K562 (cell line): ENCODE results near the gene POPDC3. TPM values are rescaled to one million over a fixed set of nuclear protein-coding genes. Genes with fewer than 3 reads are reported as not detected.

ENCODE experiments used
- ATAC-seq: fragments of 200-7000 bp; cut with Tn5 transposase; 3 replicates; pipeline ENCODE4 v1.9.1; 2020; ENCODE audit warnings: moderate library complexity
- BruUV-seq: library from RNA; stranded (reverse); fragments of 400-500 nt; replicated peaks from 2 replicates; lab custom pipeline; 2021; lab: Mats Ljungman, UMichigan
- CTCF ChIA-PET: fragments of 300-600 bp; formaldehyde crosslinking; extraction: SDS; loops from one replicate; lab custom pipeline; 2021; ENCODE audit warnings: low intra/inter-chr PET ratio; lab: Yijun Ruan, JAX
- POLR2A ChIA-PET: fragments of 300-600, 350-650 bp; sonication (Branson Sonifier 250); formaldehyde crosslinking; extraction: SDS; loops from one replicate; lab custom pipeline; 2021; ENCODE audit warnings: antibody characterized with exemption, inconsistent platforms; lab: Yijun Ruan, JAX
- DNase-seq, 4 experiments: peaks; one replicate each; pipeline versions ENCODE4 v3.0.0 to v3.0.0-alpha.2; 2011 to 2018; ENCODE audit warnings: low spot score in 3 of 4, mixed read lengths in 3 of 4; ENCODE audit errors: extremely low read depth in 1 of 4
- FAIRE-seq: peaks from 2 replicates; lab custom pipeline; 2011; peaks lifted over from hg19 to GRCh38; lab: Jason Lieb, UNC
- H2AFZ ChIP-seq: 2 replicates; pipeline ENCODE4 v1.6.0; 2011; ENCODE audit warnings: low read depth, low read length, control low read depth, inconsistent platforms
- H3K27ac ChIP-seq: fragments of 200-600 bp; 3 replicates; pipeline ENCODE4 v1.8.0; 2011; ENCODE audit warnings: low read depth, mild to moderate bottlenecking, control low read depth, inconsistent platforms, low read length, moderate library complexity, mixed read lengths; ENCODE audit errors: extremely low read depth
- H3K27me3 ChIP-seq, 2 experiments: fragments of 300-600 bp in 1 of 2; 2 replicates in 1 of 2; 3 replicates in 1 of 2; pipeline versions ENCODE4 v1.6.0 to v1.8.0; 2011; ENCODE audit warnings: inconsistent platforms in 2 of 2, low read length in 2 of 2, mild to moderate bottlenecking in 1 of 2, mixed read lengths in 1 of 2, moderate library complexity in 1 of 2; ENCODE audit not compliant: control insufficient read depth in 2 of 2, insufficient read depth in 2 of 2
- H3K36me3 ChIP-seq: fragments of 300-600 bp; 3 replicates; pipeline ENCODE4 v1.8.0; 2011; ENCODE audit warnings: mild to moderate bottlenecking, low read length, inconsistent platforms; ENCODE audit not compliant: control insufficient read depth, insufficient read depth
- H3K4me1 ChIP-seq, 2 experiments: fragments of 200-600 bp in 1 of 2; replicated peaks in 1 of 2; 2 replicates in 1 of 2; 3 replicates in 1 of 2; pipeline versions ENCODE4 v1.5.1 to v1.8.0; 2011; ENCODE audit warnings: inconsistent platforms in 2 of 2, low read length in 2 of 2, mild to moderate bottlenecking in 1 of 2, mixed read lengths in 1 of 2, moderate library complexity in 1 of 2; ENCODE audit not compliant: control insufficient read depth in 2 of 2, insufficient read depth in 2 of 2
- H3K4me2 ChIP-seq: 2 replicates; pipeline ENCODE4 v1.6.1; 2011; ENCODE audit warnings: low read length, control low read depth, inconsistent platforms, mixed read lengths; ENCODE audit not compliant: insufficient read depth
- H3K4me3 ChIP-seq: fragments of 200-600 bp; sonication (generic), shearing (Covaris generic); 2 replicates; pipeline ENCODE4 v1.5.1; 2016; ENCODE audit warnings: control low read depth, inconsistent platforms
- H3K79me2 ChIP-seq: fragments of 200-600 bp; 3 replicates; pipeline ENCODE4 v1.8.0; 2011; ENCODE audit warnings: low read length, inconsistent platforms; ENCODE audit not compliant: control insufficient read depth, insufficient read depth
- H3K9ac ChIP-seq, 2 experiments: 2 replicates each; pipeline versions ENCODE4 v1.6.0 to v1.6.1; 2011; ENCODE audit warnings: low read depth in 2 of 2, low read length in 2 of 2, control low read depth in 1 of 2, inconsistent platforms in 1 of 2, mild to moderate bottlenecking in 1 of 2, mixed read lengths in 1 of 2; ENCODE audit not compliant: insufficient read depth in 1 of 2
- H3K9me1 ChIP-seq: one replicate; pipeline ENCODE4 v1.6.0; 2011; ENCODE audit warnings: inconsistent platforms, mild to moderate bottlenecking, low read length, moderate library complexity; ENCODE audit not compliant: control insufficient read depth, insufficient read depth
- H3K9me3 ChIP-seq: replicated peaks from 2 replicates; pipeline ENCODE4 v1.5.1; 2011; ENCODE audit warnings: low read depth, low read length, inconsistent platforms; ENCODE audit not compliant: control insufficient read depth, insufficient read depth
- H4K20me1 ChIP-seq: replicated peaks from 2 replicates; pipeline ENCODE4 v1.6.1; 2011; ENCODE audit warnings: low read length, inconsistent platforms, mixed read lengths; ENCODE audit not compliant: control insufficient read depth, insufficient read depth
- CCNT2 ChIP-seq: IDR thresholded peaks from 2 replicates; pipeline ENCODE4 v1.6.1; 2011; ENCODE audit warnings: borderline replicate concordance, low read depth, mild to moderate bottlenecking, moderate library complexity, mixed read lengths, low read length; ENCODE audit not compliant: insufficient read length; ENCODE audit errors: extremely low read depth
- ESRRA ChIP-seq: fragments of 450-650 bp; IDR thresholded peaks from 2 replicates; pipeline ENCODE4 v1.6.1; 2014; ENCODE audit warnings: low read depth, mild to moderate bottlenecking, moderate library complexity, borderline replicate concordance
- FOXM1 ChIP-seq, 2 experiments: fragments of 450-650 bp in 1 of 2; sonication (generic) in 1 of 2; formaldehyde crosslinking in 1 of 2; IDR thresholded peaks; 2 replicates each; pipeline versions ENCODE4 v1.6.1 to v1.9.0; 2017 to 2022; ENCODE audit warnings: low read depth in 2 of 2, mild to moderate bottlenecking in 2 of 2, missing genetic modification reagents in 1 of 2, moderate library complexity in 1 of 2
- GATA2 ChIP-seq: sonication (generic); formaldehyde crosslinking; IDR thresholded peaks from 2 replicates; pipeline ENCODE4 v1.4.0; 2020; ENCODE audit warnings: mild to moderate bottlenecking, missing genetic modification reagents
- NCOA6 ChIP-seq: fragments of 450-650 bp; IDR thresholded peaks from 2 replicates; pipeline ENCODE4 v1.6.1; 2017; ENCODE audit warnings: mild to moderate bottlenecking
- NFE2L1 ChIP-seq: fragments of 450-650 bp; IDR thresholded peaks from 2 replicates; pipeline ENCODE4 v1.6.1; 2016; ENCODE audit warnings: missing genetic modification characterization, low read depth, mild to moderate bottlenecking, missing compliant biosample characterization, moderate library complexity, borderline replicate concordance
- PHF20 ChIP-seq: fragments of 450-650 bp; IDR thresholded peaks from 2 replicates; pipeline ENCODE4 v1.6.1; 2018; ENCODE audit not compliant: partially characterized antibody
- SAP30 ChIP-seq: fragments of 200-600 bp; sonication (generic); IDR thresholded peaks from 2 replicates; pipeline ENCODE4 v1.6.1; 2012; ENCODE audit warnings: borderline replicate concordance, low read depth, mild to moderate bottlenecking, moderate library complexity, low read length, control low read depth, inconsistent platforms; ENCODE audit not compliant: insufficient read depth, poor library complexity, severe bottlenecking
- ZFP36 ChIP-seq: fragments of 150-350 bp; IDR thresholded peaks from 2 replicates; pipeline ENCODE4 v1.6.1; 2018; ENCODE audit warnings: low read length, low read depth; ENCODE audit not compliant: partially characterized antibody
- ZNF644 ChIP-seq: fragments of 200-800 bp; sonication (Bioruptor generic); IDR thresholded peaks from 2 replicates; pipeline ENCODE4 v1.6.1; 2016; ENCODE audit warnings: low read depth, missing genetic modification characterization, missing compliant biosample characterization
- ZNF780A ChIP-seq: fragments of 250-450 bp; sonication (Bioruptor Pico); IDR thresholded peaks from 2 replicates; pipeline ENCODE4 v1.5.0; 2021; ENCODE audit warnings: mild to moderate bottlenecking
- WGBS: fragments of 100-300 bp; shearing (Covaris generic); methylation state at CpG from one replicate; pipeline ENCODE4 v1.1.6; 2016; ENCODE audit warnings: low coverage, mixed read lengths; ENCODE audit not compliant: insufficient coverage; ENCODE audit errors: missing lambda C conversion rate; 5-methylcytosine and 5-hydroxymethylcytosine counted together
- in situ Hi-C: fragments of 300-500 bp; cut with MboI; formaldehyde crosslinking; loops from 4 replicates; pipeline ENCODE4 v1.15.0; 2018; ENCODE audit warnings: inconsistent platforms, mixed read lengths
- intact Hi-C: fragments of 100-400 bp; cut with micrococcal nuclease; formaldehyde crosslinking; loops from 2 replicates; pipeline ENCODE4 v1.14.2; 2022
- polyA plus RNA-seq, 8 experiments: library from polyadenylated mRNA; depleted of rRNA in 4 of 8; stranded (reverse) in 5 of 8; unstranded in 3 of 8; fragments of >200 nt; fragmentation: Nextera tagmentation in 2 of 8; fragmentation: Illumina TruSeq in 1 of 8; extraction: Ambion mirVana in 2 of 8; extraction: Trizol in 1 of 8; gene quantifications; 2 replicates each; pipeline versions ENCODE4 v1.2.1 to v1.2.3, GENCODE V29; 2011 to 2014; ENCODE audit warnings: inconsistent platforms in 1 of 8, missing spikeins in 1 of 8
- total RNA-seq, 7 experiments: library from RNA; depleted of rRNA in 6 of 7; stranded (reverse); fragments of >200 nt in 6 of 7; fragmentation: Illumina TruSeq in 2 of 7; extraction: Trizol in 2 of 7; gene quantifications; 2 replicates each; pipeline versions ENCODE4 v1.2.1 to v1.2.3, GENCODE V29; 2011 to 2021; ENCODE audit warnings: low replicate concordance in 1 of 7
- TF ChIP-seq, protein P1 (sequence below): fragments of 200-800 bp; sonication (Bioruptor generic); IDR thresholded peaks from 2 replicates; pipeline ENCODE4 v1.6.1; 2017; ENCODE audit warnings: missing genetic modification characterization, missing compliant biosample characterization

The POPDC3 gene
- total and polyA plus RNA-seq, 9 of the 15 experiments (the other 6 are each of a cell fraction or from before 2014, with no cell fraction given) = 4.0 to 11.8 (median 5.4) TPM

DNA sequence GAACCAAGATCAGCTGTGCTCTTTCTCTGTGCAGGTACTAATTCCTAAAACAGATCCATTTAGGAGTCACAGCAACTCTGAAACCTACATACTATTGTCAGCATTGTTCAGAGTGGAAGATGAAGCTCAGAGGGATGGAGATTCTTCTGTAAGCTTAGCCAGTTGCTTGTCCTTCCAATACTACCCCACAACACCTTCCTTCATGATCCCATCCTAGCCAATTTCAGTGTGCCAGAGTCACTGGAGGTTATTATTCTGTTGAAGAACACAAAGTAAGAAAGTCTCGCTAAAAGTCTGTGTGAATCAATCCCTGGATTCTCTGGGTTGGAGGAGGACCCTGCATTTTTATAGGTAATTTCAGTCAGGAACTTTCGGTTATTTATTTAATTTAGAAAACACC is 2.3 kb downstream of the POPDC3 start:
- ChIA-PET POLR2A (interaction anchor here (0.6 kb wide), 1 partner anchor 150 kb away, joined by 3 read pairs; no protein-coding TSS in a partner anchor), CTCF (no interaction called here)
- intact Hi-C loops = loop anchor here (5.0 kb wide), 1 partner anchor 225 kb away; the partner anchor contains the start of gene PREP
- Histone ChIP-seq H2AFZ (peak overlapping the region; percentile 57), H3K4me2 (no peak overlapping the region), H3K4me3 (no peak overlapping the region), H3K9me1 (no peaks in the 10 kb centered on the region), H3K36me3 (no peaks in the 10 kb centered on the region), H3K27me3 (no peaks in the 10 kb centered on the region), H3K9me3 (no peaks in the 10 kb centered on the region), H3K27ac (peak overlapping the region; percentile 17; the same call in 2 of the 3 replicates), H3K79me2 (peaks cover 5% of the 10 kb centered on the region; the same call in 1 of the 3 replicates), H3K4me1 (peaks cover 3 to 9% of the 10 kb centered on the region in 2 experiments; a peak in 2 of 5 replicates), H3K9ac (peak overlapping the region in 1 of 2 experiments; percentile 15; a peak in 1 of 4 replicates), H4K20me1 (no peaks in the 10 kb centered on the region)
- FAIRE-seq (peak; percentile 64), DNase-seq (no peak), ATAC-seq (no peak; the same call in 2 of the 3 replicates)
- no peak for TF ChIP-seq PHF20
- TF ChIP-seq, protein P1, sequence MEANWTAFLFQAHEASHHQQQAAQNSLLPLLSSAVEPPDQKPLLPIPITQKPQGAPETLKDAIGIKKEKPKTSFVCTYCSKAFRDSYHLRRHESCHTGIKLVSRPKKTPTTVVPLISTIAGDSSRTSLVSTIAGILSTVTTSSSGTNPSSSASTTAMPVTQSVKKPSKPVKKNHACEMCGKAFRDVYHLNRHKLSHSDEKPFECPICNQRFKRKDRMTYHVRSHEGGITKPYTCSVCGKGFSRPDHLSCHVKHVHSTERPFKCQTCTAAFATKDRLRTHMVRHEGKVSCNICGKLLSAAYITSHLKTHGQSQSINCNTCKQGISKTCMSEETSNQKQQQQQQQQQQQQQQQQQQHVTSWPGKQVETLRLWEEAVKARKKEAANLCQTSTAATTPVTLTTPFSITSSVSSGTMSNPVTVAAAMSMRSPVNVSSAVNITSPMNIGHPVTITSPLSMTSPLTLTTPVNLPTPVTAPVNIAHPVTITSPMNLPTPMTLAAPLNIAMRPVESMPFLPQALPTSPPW = no peak
- no peak for TF ChIP-seq ZFP36
- TF ChIP-seq FOXM1 (IDR thresholded peaks at IDR 0.05; ENCODE audit: low read depth) = no peak
- TF ChIP-seq FOXM1 (CRISPR knock-in tag; IDR thresholded peaks at IDR 0.05; ENCODE audit: low read depth) = no peak
- TF ChIP-seq GATA2 (CRISPR knock-in tag) = no peak
- TF ChIP-seq ZNF644 (tag) = no peak
- TF ChIP-seq CCNT2 = no peak
- no peak for TF ChIP-seq NFE2L1 (tag)
- no peak for TF ChIP-seq NCOA6
- TF ChIP-seq SAP30 = no peak
- TF ChIP-seq ZNF780A = no peak
- no peak for TF ChIP-seq ESRRA
- no TSS peak for BruUV-seq
- 32% methylated on average over 2 of the region's 2 CpGs for WGBS
- in situ Hi-C loops = no loop called here
